Measurements from ENCODE around the gene TAF4.

DNA sequence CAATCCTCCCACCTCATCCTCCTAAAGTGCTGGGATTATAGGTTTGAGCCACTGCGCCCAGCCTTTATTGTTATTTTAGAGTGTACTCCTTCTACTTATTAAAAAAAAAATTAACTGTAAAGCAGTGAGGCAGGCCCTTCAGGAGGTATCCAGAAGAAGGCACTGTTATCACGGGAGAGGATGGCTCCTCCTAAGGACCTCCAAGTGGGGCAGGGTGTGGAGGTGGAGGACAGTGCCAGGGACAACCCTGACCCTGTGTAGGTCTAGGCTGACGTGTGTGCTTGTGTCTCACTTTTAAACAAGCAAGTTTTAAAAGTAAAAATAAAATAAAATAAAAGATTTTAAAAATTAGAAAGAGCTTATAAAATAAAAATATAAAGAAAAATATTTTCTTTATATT lies 23.7 kb upstream of the TAF4 start:
- TF ChIP-seq, protein P1, sequence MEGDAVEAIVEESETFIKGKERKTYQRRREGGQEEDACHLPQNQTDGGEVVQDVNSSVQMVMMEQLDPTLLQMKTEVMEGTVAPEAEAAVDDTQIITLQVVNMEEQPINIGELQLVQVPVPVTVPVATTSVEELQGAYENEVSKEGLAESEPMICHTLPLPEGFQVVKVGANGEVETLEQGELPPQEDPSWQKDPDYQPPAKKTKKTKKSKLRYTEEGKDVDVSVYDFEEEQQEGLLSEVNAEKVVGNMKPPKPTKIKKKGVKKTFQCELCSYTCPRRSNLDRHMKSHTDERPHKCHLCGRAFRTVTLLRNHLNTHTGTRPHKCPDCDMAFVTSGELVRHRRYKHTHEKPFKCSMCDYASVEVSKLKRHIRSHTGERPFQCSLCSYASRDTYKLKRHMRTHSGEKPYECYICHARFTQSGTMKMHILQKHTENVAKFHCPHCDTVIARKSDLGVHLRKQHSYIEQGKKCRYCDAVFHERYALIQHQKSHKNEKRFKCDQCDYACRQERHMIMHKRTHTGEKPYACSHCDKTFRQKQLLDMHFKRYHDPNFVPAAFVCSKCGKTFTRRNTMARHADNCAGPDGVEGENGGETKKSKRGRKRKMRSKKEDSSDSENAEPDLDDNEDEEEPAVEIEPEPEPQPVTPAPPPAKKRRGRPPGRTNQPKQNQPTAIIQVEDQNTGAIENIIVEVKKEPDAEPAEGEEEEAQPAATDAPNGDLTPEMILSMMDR (IDR thresholded peaks at IDR 0.05) = no peak
- no peak for TF ChIP-seq POLR2A (IDR thresholded peaks at IDR 0.05)
